Stimulated activated CD4-positive, alpha-beta T cell treated with anti-CD3 and anti-CD28 coated beads, Interleukin-12 subunit alpha, Interleukin-12 subunit beta, amount 100 ng/mL, for 4 hours (primary cell): Measurements from ENCODE around the gene MYOZ3.
A peak's percentile ranks its signal among the peaks of the same experiment; 100 is the strongest.

ENCODE experiments used
- DNase-seq: peaks from one replicate; pipeline ENCODE4 v3.0.0-alpha.2; 2020

MYOZ3 gene, protein sequence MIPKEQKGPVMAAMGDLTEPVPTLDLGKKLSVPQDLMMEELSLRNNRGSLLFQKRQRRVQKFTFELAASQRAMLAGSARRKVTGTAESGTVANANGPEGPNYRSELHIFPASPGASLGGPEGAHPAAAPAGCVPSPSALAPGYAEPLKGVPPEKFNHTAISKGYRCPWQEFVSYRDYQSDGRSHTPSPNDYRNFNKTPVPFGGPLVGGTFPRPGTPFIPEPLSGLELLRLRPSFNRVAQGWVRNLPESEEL

GRCh38 chr5:150661086-150661485 lies at the start of gene MYOZ3:
MYOZ3 (plus strand) TSS chr5:150661251; CDS start chr5:150662942, 1,691 bp downstream.
- DNase-seq = no peak

DNA sequence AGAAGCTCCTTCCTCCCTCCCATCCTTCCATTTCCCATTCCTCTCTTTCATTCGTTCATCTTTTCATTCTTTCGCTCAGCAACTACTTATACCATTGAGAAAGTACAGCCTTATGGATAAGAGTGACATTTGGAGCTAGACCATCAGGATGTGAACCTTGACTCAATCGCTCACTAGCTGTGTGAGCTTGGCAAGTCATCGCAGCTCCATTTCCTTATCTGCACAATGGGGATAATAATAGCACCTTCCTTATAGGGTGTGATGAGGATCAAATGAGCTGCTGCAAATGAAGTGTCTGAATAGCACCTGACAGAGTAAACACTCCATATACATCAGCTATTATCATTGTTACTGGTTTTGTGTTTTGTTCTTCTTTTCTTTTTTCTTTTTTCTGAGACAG lies 48.6 kb upstream of the MYOZ3 start:
- DNase-seq = no peak

- no peak for DNase-seq
These were observed 48.0 kb upstream of the MYOZ3 start for GRCh38 chr5:150612905-150613670.

DNA sequence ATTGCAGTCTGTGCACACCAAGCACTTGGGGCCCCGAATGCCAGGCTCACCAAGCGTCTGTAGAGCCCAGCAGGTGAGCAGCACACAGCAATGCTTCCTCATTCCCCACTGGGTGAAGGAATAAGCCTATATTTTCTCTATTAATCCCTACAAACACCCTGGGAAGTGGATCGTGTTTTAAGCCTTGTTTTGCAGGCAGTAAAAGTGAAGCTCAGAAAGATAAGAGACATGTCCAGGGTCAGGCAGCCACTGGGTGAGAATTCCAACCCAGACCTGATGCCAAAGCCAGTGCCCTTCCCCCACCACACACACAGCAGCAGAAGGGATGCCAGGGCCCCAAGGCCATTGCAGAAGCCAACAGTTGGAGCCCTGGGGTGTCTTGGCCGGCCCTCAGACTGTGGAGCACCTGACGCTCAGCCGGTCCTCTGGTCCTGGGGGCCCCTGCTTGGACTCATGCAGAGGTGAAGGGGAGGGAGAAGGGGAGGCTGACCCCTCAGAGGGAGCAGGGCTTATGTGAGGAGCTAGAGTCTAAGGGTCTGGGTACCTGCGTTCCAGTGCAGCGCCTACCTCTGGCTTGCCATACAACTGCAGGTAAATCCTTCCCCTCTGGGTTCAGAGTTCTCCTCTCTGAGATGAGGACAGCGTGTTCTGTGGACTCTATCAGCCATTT lies 46.9 kb upstream of the MYOZ3 start:
- no peak for DNase-seq

- no peak for DNase-seq
These were observed 46.4 kb upstream of the MYOZ3 start for GRCh38 chr5:150614661-150615060.

DNA sequence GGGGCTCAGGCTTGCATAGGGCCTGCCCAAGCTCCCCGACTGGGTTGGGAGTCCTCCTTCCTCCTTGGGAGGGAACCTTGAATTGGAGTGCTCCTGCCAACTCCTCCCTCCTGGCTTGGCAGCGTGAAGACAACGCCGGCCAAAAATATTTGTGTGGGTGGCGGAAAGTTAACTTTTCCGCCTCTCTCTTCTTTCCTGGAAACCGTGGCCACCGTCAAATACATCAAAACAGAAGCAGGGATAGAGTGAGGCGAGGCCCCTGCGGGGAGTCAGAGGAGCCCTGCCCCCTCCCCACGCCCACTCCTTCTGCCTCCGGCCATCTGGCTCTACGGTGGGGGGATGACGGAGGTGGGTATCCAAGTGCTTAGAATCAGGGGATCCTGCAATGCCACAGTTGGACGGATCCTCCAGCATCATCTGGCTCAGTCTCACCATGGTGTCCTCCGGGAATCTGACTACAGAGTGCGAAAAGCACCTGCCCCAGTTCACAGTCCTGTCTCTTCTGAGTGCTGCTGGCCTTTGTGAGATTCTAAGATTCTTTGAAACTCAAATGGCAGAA lies 45.8 kb upstream of the MYOZ3 start:
- DNase-seq = no peak

DNA sequence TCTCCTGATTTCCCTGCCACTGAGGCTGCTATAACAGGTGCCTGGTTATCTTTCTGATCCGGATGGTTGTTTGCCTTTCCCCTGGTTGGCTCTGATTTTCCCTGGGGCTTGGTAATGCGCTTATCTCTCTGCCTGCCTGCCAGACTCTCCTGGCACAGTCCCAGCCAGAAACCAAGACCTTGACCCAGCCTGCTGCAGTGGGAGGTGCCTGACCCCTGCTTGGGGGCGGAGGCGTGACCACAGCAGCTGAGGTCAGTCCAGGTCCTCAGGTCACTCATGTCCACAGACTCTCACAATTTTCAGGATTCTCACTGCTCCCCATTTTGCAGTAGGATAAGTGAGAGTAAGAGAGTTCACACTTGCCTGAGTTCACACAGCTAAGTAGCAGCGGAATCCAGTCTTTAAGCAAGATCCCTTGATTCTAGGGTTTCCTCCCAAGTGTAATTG lies 45.0 kb upstream of the MYOZ3 start:
- no peak for DNase-seq

DNA sequence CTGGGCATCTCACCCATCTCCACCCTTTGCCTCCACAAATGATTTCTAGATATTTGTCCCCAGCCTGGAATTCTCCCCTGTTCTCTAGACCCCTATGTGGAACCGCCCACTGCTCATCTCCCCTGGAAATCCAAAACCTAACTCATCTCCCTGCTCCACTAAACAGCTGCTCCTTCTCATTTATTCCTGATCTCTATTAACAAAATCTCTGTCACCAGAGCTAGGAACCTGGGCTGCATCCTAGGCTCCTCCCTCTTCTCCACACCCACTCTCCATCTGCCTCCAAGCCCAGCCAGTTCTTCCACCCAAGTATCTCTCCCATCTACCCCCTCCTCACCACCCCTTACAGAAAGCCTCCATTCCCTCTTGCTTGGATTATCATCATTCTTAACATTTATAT lies 44.5 kb upstream of the MYOZ3 start:
- DNase-seq = no peak

GRCh38 chr5:150618163-150618562 lies 42.9 kb upstream of the MYOZ3 start:
- DNase-seq = no peak

- no peak for DNase-seq
These were observed 42.3 kb upstream of the MYOZ3 start for GRCh38 chr5:150618588-150619281.

DNA sequence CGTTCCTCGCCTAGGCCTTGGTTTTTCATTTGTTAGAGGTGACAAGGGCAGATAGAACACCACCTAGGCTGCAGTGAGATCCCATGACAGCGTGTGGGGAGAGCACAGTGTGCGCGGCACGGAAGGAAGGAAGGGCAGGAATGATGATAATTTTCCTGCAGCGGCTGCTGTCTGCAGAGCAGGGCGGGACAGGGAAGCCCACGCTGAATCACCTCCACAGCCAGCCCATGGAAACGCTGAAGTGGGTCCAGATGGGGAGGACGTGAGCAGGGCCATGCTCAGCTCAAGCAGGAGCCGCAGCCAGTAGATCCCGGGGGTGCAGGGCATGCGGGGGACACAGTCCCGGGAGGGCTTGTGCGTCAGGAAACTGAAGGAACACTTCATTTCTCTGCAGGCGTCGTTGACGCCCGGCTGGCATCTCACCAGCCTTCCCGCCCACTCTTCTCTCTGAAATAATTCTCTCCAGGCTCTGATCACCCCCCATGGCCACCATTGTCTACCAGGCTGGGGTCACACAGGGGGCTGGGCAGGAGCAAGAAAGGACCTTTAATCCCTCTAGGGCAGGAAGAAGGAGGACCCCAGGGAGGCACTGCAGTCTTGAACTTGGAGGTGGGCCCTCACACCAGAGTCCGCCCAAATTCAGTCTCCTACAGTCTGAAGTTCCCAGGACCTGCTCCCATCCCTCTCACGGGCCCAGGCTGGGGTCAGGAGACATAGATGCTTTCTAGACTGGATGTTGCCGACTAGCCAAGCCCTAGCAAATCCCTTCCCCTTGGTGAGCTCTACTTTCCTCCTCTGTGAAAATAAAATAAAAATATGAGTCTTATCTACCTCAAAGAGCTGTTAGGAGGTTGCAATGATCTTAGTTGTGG lies 41.5 kb upstream of the MYOZ3 start:
- no peak for DNase-seq

- no peak for DNase-seq
These were observed 39.8 kb upstream of the MYOZ3 start for GRCh38 chr5:150621301-150621700.

DNA sequence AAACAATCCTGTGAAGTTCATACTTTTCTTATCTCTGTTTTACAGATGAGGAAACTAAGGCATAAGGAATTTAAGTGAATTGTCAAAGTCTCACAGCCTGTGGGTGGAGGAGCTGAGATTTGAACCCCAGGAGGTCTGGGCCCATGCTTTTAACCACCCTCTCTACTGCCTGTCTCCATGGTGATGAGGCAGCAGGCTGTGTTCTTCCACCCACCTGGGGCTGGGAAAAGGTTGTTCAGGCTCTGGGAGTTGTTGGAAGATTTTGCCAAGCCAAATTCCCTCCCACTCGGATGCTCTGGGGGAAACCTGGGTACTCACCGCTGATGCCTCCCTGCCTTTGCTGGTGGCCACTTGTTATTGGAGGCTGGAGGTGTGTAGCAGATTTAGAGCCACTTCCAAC lies 38.9 kb upstream of the MYOZ3 start:
- DNase-seq = no peak

DNA sequence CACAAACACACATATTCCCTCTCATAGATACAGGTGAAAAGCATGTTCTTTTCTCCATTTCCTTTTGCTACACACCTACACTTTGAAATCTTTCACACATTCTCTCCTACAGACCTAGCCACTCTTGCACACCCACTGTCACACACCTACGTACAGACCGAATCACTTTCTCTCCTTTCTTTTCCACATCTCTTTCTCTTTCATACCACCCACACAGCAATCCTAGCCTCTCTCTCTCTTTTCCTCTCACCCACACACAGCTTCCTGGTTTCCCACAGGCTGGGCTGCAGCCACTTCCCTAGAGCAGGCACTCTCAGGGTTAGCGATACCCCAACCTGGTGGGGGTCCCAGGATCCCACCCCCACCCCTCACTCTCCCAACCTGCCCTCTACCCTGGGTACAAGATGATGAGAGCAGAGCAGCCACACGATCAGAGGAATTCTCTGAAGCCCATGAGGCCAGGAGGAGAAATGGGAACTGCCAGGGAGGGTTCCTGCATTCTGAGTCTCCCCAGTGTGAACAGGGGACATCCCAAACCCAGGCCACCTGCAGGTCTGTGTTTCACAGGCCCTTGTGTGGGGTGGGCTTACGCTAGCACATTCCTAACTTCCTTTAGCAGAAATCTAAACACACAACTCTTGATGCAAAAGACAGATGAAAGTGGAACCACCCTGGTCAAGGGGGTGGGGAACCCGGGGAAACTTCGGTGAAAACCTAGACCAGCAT lies 37.7 kb upstream of the MYOZ3 start:
- DNase-seq = no peak

DNA sequence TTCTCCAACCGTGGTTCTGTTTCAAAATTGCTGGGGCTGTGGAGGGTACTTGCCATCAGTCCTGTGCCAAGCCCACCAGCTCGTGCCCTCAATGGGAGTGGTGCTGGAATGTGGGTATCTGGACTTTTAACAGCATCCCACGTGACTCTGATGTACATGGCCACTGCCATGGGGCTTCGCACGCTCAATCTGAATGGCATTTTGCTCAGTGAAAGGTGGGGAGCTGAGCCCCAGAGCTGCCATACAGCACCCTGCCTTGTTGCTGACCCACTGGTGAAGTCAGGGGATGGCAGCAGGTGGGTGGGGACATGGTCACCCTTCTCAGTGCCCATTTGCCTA lies 37.2 kb upstream of the MYOZ3 start:
- no peak for DNase-seq

- DNase-seq = peak; percentile 29
These were observed 36.5 kb upstream of the MYOZ3 start for GRCh38 chr5:150624334-150625163.

- no peak for DNase-seq
These were observed 35.9 kb upstream of the MYOZ3 start for GRCh38 chr5:150625164-150625535.

GRCh38 chr5:150625831-150626746 lies 35.0 kb upstream of the MYOZ3 start:
- DNase-seq = no peak

GRCh38 chr5:150626853-150627276 lies 34.2 kb upstream of the MYOZ3 start:
- no peak for DNase-seq
